HG02884 (cell line): ENCODE measurements around the gene RYR2.

Experiments
- ATAC-seq: cut with Tn5 transposase; IDR thresholded peaks from one replicate; pipeline ENCODE4 v1.9.1; 2021; ENCODE audit warnings: mild to moderate bottlenecking, moderate library complexity; ENCODE audit not compliant: unreplicated experiment

The RYR2 gene

GRCh38 chr1:237705462-237705861 is 663.5 kb downstream of the RYR2 start:
- ATAC-seq: no peak

- ATAC-seq: no peak
These were observed 667.4 kb downstream of the RYR2 start for GRCh38 chr1:237709355-237709754.

GRCh38 chr1:237711281-237711680 is 669.3 kb downstream of the RYR2 start:
- no peak for ATAC-seq

- ATAC-seq: no peak
These were observed 670.1 kb downstream of the RYR2 start for GRCh38 chr1:237712082-237712481.

- no peak for ATAC-seq
These were observed 670.7 kb downstream of the RYR2 start for GRCh38 chr1:237712586-237713157.

GRCh38 chr1:237713916-237714315 is 671.9 kb downstream of the RYR2 start:
- no peak for ATAC-seq

GRCh38 chr1:237717106-237717505 is 675.1 kb downstream of the RYR2 start:
- ATAC-seq: no peak

- ATAC-seq: no peak
These were observed 688.9 kb downstream of the RYR2 start for GRCh38 chr1:237730826-237731350.

GRCh38 chr1:237732657-237733056 is 690.7 kb downstream of the RYR2 start:
- ATAC-seq: no peak

GRCh38 chr1:237736372-237737029 is 694.5 kb downstream of the RYR2 start:
- no peak for ATAC-seq

GRCh38 chr1:237737448-237737847 is 695.5 kb downstream of the RYR2 start:
- no peak for ATAC-seq

- ATAC-seq: no peak
These were observed 696.1 kb downstream of the RYR2 start for GRCh38 chr1:237737938-237738610.

GRCh38 chr1:237740846-237741245 is 698.9 kb downstream of the RYR2 start:
- no peak for ATAC-seq

GRCh38 chr1:237745545-237745944 is 703.6 kb downstream of the RYR2 start:
- no peak for ATAC-seq

- ATAC-seq: no peak
These were observed 706.4 kb downstream of the RYR2 start for GRCh38 chr1:237748171-237748960.

- ATAC-seq: no peak
These were observed 707.1 kb downstream of the RYR2 start for GRCh38 chr1:237749122-237749521.

GRCh38 chr1:237751090-237751489 is 709.1 kb downstream of the RYR2 start:
- ATAC-seq: no peak

GRCh38 chr1:237754627-237755026 is 712.6 kb downstream of the RYR2 start:
- no peak for ATAC-seq

GRCh38 chr1:237756304-237756967 is 714.5 kb downstream of the RYR2 start:
- no peak for ATAC-seq

GRCh38 chr1:237759377-237759776 is 717.4 kb downstream of the RYR2 start:
- no peak for ATAC-seq

- ATAC-seq: no peak
These were observed 719.0 kb downstream of the RYR2 start for GRCh38 chr1:237760951-237761350.
